H9 (cell line): ENCODE measurements around the gene MACROD1. TPM values are rescaled to one million over a fixed set of nuclear protein-coding genes. Genes with fewer than 3 reads are reported as not detected.

Source experiments
- DNase-seq: peaks from one replicate; pipeline ENCODE4 v3.0.0-alpha.2; 2017
- H2AFZ ChIP-seq: one replicate; pipeline ENCODE4 v1.6.1; 2013; ENCODE audit warnings: mild to moderate bottlenecking, low read length, control low read depth, moderate library complexity
- H2AK5ac ChIP-seq: 2 replicates; pipeline ENCODE4 v1.6.1; 2013; ENCODE audit warnings: low read length, control low read depth, mixed read lengths; ENCODE audit not compliant: insufficient read length
- H2BK120ac ChIP-seq: one replicate; pipeline ENCODE4 v1.6.1; 2013; ENCODE audit warnings: low read depth, mild to moderate bottlenecking, low read length, control low read depth, inconsistent platforms; ENCODE audit not compliant: poor library complexity, severe bottlenecking
- H2BK12ac ChIP-seq: 2 replicates; pipeline ENCODE4 v1.6.1; 2013; ENCODE audit warnings: low read length, control low read depth, mixed read lengths, low read depth; ENCODE audit not compliant: insufficient read length
- H2BK15ac ChIP-seq: 2 replicates; pipeline ENCODE4 v1.6.1; 2013; ENCODE audit warnings: low read depth, low read length, control low read depth
- H2BK20ac ChIP-seq: one replicate; pipeline ENCODE4 v1.6.1; 2013; ENCODE audit warnings: low read depth, mild to moderate bottlenecking, low read length, control low read depth, inconsistent platforms; ENCODE audit not compliant: poor library complexity, severe bottlenecking
- H2BK5ac ChIP-seq: 2 replicates; pipeline ENCODE4 v1.6.1; 2013; ENCODE audit warnings: low read length, control low read depth, mixed read lengths; ENCODE audit not compliant: insufficient read length
- H3K14ac ChIP-seq: 2 replicates; pipeline ENCODE4 v1.6.1; 2013; ENCODE audit warnings: low read length, control low read depth; ENCODE audit not compliant: insufficient read depth
- H3K18ac ChIP-seq: 2 replicates; pipeline ENCODE4 v1.6.1; 2013; ENCODE audit warnings: low read depth, mild to moderate bottlenecking, mixed read lengths, low read length, control low read depth; ENCODE audit not compliant: insufficient read length
- H3K23ac ChIP-seq: 2 replicates; pipeline ENCODE4 v1.6.1; 2013; ENCODE audit warnings: low read length, control low read depth, mixed read lengths, low read depth; ENCODE audit not compliant: insufficient read length
- H3K23me2 ChIP-seq: 2 replicates; pipeline ENCODE4 v1.6.1; 2013; ENCODE audit warnings: low read depth, mild to moderate bottlenecking, mixed read lengths, low read length, control low read depth; ENCODE audit not compliant: insufficient read length, poor library complexity, severe bottlenecking
- H3K27ac ChIP-seq: 2 replicates; pipeline ENCODE4 v1.5.1; 2013; ENCODE audit warnings: low read length, control low read depth, mixed read lengths, low read depth; ENCODE audit not compliant: insufficient read length
- H3K27me3 ChIP-seq: 2 replicates; pipeline ENCODE4 v1.6.1; 2013; ENCODE audit warnings: low read length, control low read depth, inconsistent platforms; ENCODE audit not compliant: insufficient read depth
- H3K4ac ChIP-seq: 2 replicates; pipeline ENCODE4 v1.6.1; 2013; ENCODE audit warnings: low read depth, mild to moderate bottlenecking, control low read depth, inconsistent platforms, low read length, moderate library complexity
- H3K4me1 ChIP-seq: 2 replicates; pipeline ENCODE4 v1.6.1; 2013; ENCODE audit warnings: low read length, control low read depth, inconsistent platforms; ENCODE audit not compliant: insufficient read depth
- H3K4me2 ChIP-seq: 2 replicates; pipeline ENCODE4 v1.6.1; 2013; ENCODE audit warnings: low read length, control low read depth, mixed read lengths; ENCODE audit not compliant: insufficient read length, insufficient read depth
- H3K56ac ChIP-seq: 2 replicates; pipeline ENCODE4 v1.6.1; 2013; ENCODE audit warnings: low read depth, mild to moderate bottlenecking, mixed read lengths, low read length, control low read depth; ENCODE audit not compliant: insufficient read length
- H3K79me1 ChIP-seq: 2 replicates; pipeline ENCODE4 v1.6.1; 2013; ENCODE audit warnings: low read depth, mild to moderate bottlenecking, moderate library complexity, low read length, control low read depth, inconsistent platforms; ENCODE audit not compliant: insufficient read depth, poor library complexity, severe bottlenecking
- H3K79me2 ChIP-seq: 2 replicates; pipeline ENCODE4 v1.6.1; 2013; ENCODE audit warnings: low read length, control low read depth, inconsistent platforms; ENCODE audit not compliant: insufficient read depth
- H3K9ac ChIP-seq: 2 replicates; pipeline ENCODE4 v1.6.1; 2013; ENCODE audit warnings: low read length, control low read depth, mixed read lengths; ENCODE audit not compliant: insufficient read length; ENCODE audit errors: extremely low read depth
- H3K9me3 ChIP-seq: one replicate; pipeline ENCODE4 v1.6.1; 2013; ENCODE audit warnings: low read depth, low read length, inconsistent platforms; ENCODE audit not compliant: control insufficient read depth
- H3T11ph ChIP-seq: one replicate; pipeline ENCODE4 v1.6.1; 2013; ENCODE audit warnings: mild to moderate bottlenecking, low read length, control low read depth, inconsistent platforms
- H4K20me1 ChIP-seq: one replicate; pipeline ENCODE4 v1.6.1; 2013; ENCODE audit not compliant: control insufficient read depth, insufficient read length, insufficient read depth
- H4K5ac ChIP-seq: 2 replicates; pipeline ENCODE4 v1.6.1; 2013; ENCODE audit warnings: low read depth, mild to moderate bottlenecking, mixed read lengths, low read length, control low read depth; ENCODE audit not compliant: insufficient read length
- H4K8ac ChIP-seq: replicated peaks from 2 replicates; pipeline ENCODE4 v1.6.1; 2013; ENCODE audit warnings: low read length, control low read depth, mixed read lengths, low read depth; ENCODE audit not compliant: insufficient read length
- H4K91ac ChIP-seq: 2 replicates; pipeline ENCODE4 v1.6.1; 2013; ENCODE audit warnings: low read depth, mild to moderate bottlenecking, moderate library complexity, mixed read lengths, low read length, control low read depth; ENCODE audit not compliant: insufficient read length
- H3K27ac Mint-ChIP-seq, 3 experiments: 2 replicates in 2 of 3; 3 replicates in 1 of 3; pipeline ENCODE4 v1.8.0; 2020 to 2021; ENCODE audit warnings: mixed read lengths in 3 of 3, mild to moderate bottlenecking in 1 of 3, moderate library complexity in 1 of 3
- H3K27me3 Mint-ChIP-seq: 2 replicates; pipeline ENCODE4 v1.8.0; 2021; ENCODE audit warnings: low read depth, mild to moderate bottlenecking, moderate library complexity, mixed read lengths
- H3K36me3 Mint-ChIP-seq, 3 experiments: 2 replicates in 2 of 3; 3 replicates in 1 of 3; pipeline ENCODE4 v1.8.0; 2020 to 2021; ENCODE audit warnings: low read depth in 3 of 3, mixed read lengths in 3 of 3; ENCODE audit not compliant: insufficient read depth in 1 of 3
- H3K4me1 Mint-ChIP-seq, 2 experiments: 2 replicates each; pipeline ENCODE4 v1.8.0; 2020; ENCODE audit warnings: mixed read lengths in 2 of 2
- H3K4me3 Mint-ChIP-seq, 2 experiments: 2 replicates in 1 of 2; 3 replicates in 1 of 2; pipeline ENCODE4 v1.8.0; 2020 to 2021; ENCODE audit warnings: mild to moderate bottlenecking in 2 of 2, mixed read lengths in 2 of 2, moderate library complexity in 1 of 2
- H3K9me3 Mint-ChIP-seq, 2 experiments: 2 replicates in 1 of 2; 3 replicates in 1 of 2; pipeline ENCODE4 v1.8.0; 2020; ENCODE audit warnings: mild to moderate bottlenecking in 2 of 2, mixed read lengths in 2 of 2, moderate library complexity in 1 of 2
- CTCF ChIP-seq: fragments of 200-600 bp; sonication (generic); conservative IDR thresholded peaks from 3 replicates; pipeline ENCODE4 v1.8.0; 2021; ENCODE audit warnings: antibody characterized with exemption, mild to moderate bottlenecking
- WGBS: extraction: QIAGEN DNeasy Blood & Tissue Kit; methylation state at CpG from one replicate; pipeline ENCODE4 v1.1.7; 2013; ENCODE audit warnings: missing lambda C conversion rate, low lambda C conversion rate, mixed read lengths; ENCODE audit not compliant: insufficient read length; ENCODE audit errors: extremely low coverage; 5-methylcytosine and 5-hydroxymethylcytosine counted together
- total RNA-seq: library from RNA; stranded (reverse); gene quantifications from 2 replicates; pipeline ENCODE4 v1.2.1, GENCODE V29; 2021

The MACROD1 gene
- total RNA-seq, 1 experiment from 2014 or later: 21.2 TPM

GRCh38 chr11:64157631-64158394, 8.1 kb downstream of the MACROD1 start:
- Histone ChIP-seq H3K27me3 (peaks cover 1% of the 10 kb centered on the region; the same call in 1 of the 2 replicates), H3K4ac (no peak overlapping the region), H3K23ac (no peak overlapping the region), H3K23me2 (no peaks in the 10 kb centered on the region), H3K79me2 (no peaks in the 10 kb centered on the region), H2AFZ (no peak overlapping the region), H2BK12ac (no peak overlapping the region), H3K9me3 (no peaks in the 10 kb centered on the region), H3K18ac (no peak overlapping the region), H4K91ac (no peak overlapping the region), H3K79me1 (no peaks in the 10 kb centered on the region), H3K56ac (no peak overlapping the region), H2BK120ac (no peak overlapping the region), H2BK20ac (no peak overlapping the region), H4K8ac (no peak overlapping the region), H4K20me1 (no peaks in the 10 kb centered on the region), H4K5ac (no peak overlapping the region), H3K9ac (no peak overlapping the region), H3K4me1 (peaks cover 2% of the 10 kb centered on the region), H3K4me2 (no peak overlapping the region), H3K27ac (no peak overlapping the region), H2AK5ac (no peak overlapping the region), H2BK5ac (no peak overlapping the region), H3K14ac (no peak overlapping the region), H3T11ph (no peak overlapping the region), H2BK15ac (no peak overlapping the region)
- DNase-seq: no peak
- Mint-ChIP-seq H3K4me1 (peaks cover 15 to 16% of the 10 kb centered on the region in 2 experiments), H3K27me3 (peaks cover 1% of the 10 kb centered on the region; the same call in 1 of the 2 replicates), H3K27ac (0 out of 7 replicates have a peak overlapping the region, but pooled peaks of 1 of the 3 experiments have one; percentile 34), H3K4me3 (no peak overlapping the region), H3K9me3 (no peaks in the 10 kb centered on the region), H3K36me3 (peaks cover 0 to 7% (median 5%) of the 10 kb centered on the region in 3 experiments; a peak in 3 of 7 replicates)
- WGBS: no CpG with 5 or more reads among the region's 17 CpGs
- TF ChIP-seq CTCF: no peak
